Kidney epithelial cell (primary cell): ENCODE measurements around the gene SBSN. TPM values are rescaled to one million over a fixed set of nuclear protein-coding genes. Genes with fewer than 3 reads are reported as not detected.

Experiments used
- DNase-seq: peaks from one replicate; pipeline ENCODE4 v3.0.0-alpha.2; 2010; ENCODE audit warnings: low read depth
- H3K27me3 ChIP-seq: 2 replicates; pipeline ENCODE4 v1.6.0; 2011; ENCODE audit warnings: low read length; ENCODE audit not compliant: control insufficient read depth, insufficient read depth
- H3K36me3 ChIP-seq: 2 replicates; pipeline ENCODE4 v1.5.1; 2011; ENCODE audit warnings: low read length; ENCODE audit not compliant: control insufficient read depth, insufficient read depth
- H3K4me3 ChIP-seq: 2 replicates; pipeline ENCODE4 v1.5.1; 2011; ENCODE audit warnings: low read depth, mild to moderate bottlenecking, control low read depth, low read length
- total RNA-seq: library from RNA; depleted of rRNA; stranded (reverse); fragments of >200 nt; gene quantifications from 2 replicates; pipeline ENCODE4 v1.2.3, GENCODE V29; 2015
- TF ChIP-seq, protein P1 (sequence below): IDR thresholded peaks from 2 replicates; pipeline ENCODE4 v1.5.1; 2011; ENCODE audit warnings: mild to moderate bottlenecking, moderate library complexity, low read length, control low read depth, inconsistent platforms; ENCODE audit not compliant: insufficient read depth, poor library complexity, severe bottlenecking

The SBSN gene
- total RNA-seq, 1 donor from 2014 or later = not detected

DNA sequence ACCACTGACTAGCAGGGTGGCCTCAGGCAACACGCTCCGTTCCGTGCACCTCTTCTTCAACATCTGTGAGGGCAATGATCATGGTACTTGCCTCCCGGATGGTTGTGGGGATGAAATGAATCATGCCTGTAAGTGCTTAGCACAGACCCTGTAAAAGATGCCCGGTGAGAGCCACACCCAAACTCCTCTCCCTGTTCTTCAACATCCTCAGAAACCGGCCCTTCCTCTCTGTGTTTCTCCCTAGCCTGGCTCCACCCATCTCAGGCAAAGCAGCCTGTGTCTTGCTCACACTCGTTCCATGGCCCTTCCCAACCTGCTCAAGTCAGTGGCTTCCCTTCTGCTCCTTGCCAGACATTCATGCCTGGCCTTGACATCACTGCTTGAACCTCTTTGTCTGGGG lies 8.8 kb downstream of the SBSN start:
- Histone ChIP-seq H3K36me3 (no peaks in the 10 kb centered on the region), H3K27me3 (peaks cover 9% of the 10 kb centered on the region), H3K4me3 (no peak overlapping the region)
- no peak for DNase-seq
- TF ChIP-seq, protein P1, sequence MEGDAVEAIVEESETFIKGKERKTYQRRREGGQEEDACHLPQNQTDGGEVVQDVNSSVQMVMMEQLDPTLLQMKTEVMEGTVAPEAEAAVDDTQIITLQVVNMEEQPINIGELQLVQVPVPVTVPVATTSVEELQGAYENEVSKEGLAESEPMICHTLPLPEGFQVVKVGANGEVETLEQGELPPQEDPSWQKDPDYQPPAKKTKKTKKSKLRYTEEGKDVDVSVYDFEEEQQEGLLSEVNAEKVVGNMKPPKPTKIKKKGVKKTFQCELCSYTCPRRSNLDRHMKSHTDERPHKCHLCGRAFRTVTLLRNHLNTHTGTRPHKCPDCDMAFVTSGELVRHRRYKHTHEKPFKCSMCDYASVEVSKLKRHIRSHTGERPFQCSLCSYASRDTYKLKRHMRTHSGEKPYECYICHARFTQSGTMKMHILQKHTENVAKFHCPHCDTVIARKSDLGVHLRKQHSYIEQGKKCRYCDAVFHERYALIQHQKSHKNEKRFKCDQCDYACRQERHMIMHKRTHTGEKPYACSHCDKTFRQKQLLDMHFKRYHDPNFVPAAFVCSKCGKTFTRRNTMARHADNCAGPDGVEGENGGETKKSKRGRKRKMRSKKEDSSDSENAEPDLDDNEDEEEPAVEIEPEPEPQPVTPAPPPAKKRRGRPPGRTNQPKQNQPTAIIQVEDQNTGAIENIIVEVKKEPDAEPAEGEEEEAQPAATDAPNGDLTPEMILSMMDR = no peak

DNA sequence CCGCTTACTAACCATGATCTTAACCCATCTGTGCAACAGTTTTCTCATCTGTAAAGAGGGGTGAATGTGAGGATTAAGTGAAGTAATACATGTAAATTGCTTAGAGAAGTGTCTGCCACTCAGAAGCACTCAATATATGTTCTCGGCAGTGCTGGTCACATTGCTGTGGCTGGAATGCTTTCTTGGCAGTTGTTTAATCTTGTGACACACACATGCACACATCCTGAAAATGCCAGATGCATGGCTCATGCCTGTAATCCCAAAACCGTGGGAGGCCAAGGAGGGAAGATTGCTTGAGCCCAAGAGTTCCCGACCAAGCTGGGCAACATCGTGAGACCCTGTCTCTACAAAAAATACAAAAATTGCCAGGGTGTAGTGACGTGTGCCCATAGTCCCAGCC lies 9.8 kb downstream of the SBSN start:
- no peak overlapping the region for H3K4me3 ChIP-seq
- H3K27me3 ChIP-seq = peaks cover 8% of the 10 kb centered on the region
- H3K36me3 ChIP-seq = no peaks in the 10 kb centered on the region
- TF ChIP-seq, protein P1 = no peak
- peak; percentile 58 for DNase-seq

DNA sequence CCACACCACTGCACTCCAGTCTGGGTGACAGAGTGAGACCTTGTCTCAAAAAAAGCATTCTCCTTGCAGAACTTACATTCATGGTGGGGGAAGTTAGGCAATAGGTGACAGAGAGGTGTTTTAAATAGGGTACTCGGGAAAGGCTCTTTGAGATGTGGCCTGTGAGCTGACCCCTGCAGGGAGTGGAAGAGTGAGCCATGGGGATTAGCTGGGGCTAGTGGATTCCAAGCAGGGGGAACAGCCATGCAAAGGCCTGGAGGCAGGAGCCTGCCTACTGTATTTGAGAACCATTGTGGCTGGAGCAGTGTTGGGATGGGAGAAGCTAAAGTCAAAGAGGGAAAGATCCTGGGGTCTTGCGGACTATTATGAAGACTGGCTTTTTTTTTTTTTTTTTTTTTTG lies 10.8 kb downstream of the SBSN start:
- Histone ChIP-seq H3K27me3 (peaks cover 8% of the 10 kb centered on the region), H3K4me3 (no peak overlapping the region), H3K36me3 (no peaks in the 10 kb centered on the region)
- no peak for DNase-seq
- TF ChIP-seq, protein P1 = no peak

DNA sequence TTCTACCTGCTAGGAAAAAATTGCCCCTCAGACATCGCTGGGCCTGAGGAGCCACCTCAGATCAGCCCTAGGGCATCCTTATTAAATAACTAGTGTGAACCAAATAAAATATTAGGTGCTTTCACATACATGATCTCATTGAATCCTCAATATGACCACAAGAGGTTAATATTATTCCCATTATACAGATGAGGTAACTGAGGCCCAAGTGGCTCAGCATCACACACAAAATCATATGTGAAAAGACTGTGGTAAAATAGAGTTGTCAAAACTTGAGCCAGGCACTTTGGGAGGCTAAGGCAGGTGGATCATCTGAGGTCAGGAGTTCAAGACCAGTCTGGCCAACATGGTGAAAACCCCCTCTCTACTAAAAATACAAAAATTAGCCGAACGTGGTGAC lies 11.8 kb downstream of the SBSN start:
- TF ChIP-seq, protein P1 = no peak
- Histone ChIP-seq H3K4me3 (no peak overlapping the region), H3K27me3 (peaks cover 8% of the 10 kb centered on the region), H3K36me3 (no peaks in the 10 kb centered on the region)
- DNase-seq = no peak

DNA sequence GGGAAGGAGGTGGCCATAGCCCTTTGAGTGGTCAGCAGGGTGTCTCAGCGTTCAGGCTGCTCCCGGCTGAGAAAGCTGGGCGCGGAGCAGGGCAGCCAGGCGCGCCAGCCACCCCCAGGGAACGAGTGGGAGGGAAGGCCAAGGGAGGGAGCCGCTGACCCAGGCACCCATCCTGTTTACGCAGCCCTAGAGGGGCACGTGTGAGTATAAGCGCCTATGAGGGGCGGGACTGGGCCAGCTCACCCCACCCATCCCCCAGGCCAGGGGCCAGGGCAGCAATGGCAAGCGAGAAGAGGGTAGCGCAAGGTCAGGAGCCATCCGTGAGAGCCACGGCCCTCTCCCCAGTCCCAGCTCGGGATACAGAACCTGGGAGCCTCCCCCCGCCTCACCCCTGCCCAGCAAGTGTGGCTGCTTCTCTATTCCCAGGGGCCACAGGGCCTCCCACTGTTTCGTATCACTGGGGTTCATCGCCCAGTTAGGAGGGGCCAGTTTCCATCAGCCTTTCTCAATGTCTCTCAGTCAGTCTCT lies 13.8 kb downstream of the SBSN start:
- H3K27me3 ChIP-seq = peaks cover 11% of the 10 kb centered on the region
- H3K4me3 ChIP-seq = no peak overlapping the region
- TF ChIP-seq, protein P1 = no peak
- no peaks in the 10 kb centered on the region for H3K36me3 ChIP-seq
- no peak for DNase-seq

DNA sequence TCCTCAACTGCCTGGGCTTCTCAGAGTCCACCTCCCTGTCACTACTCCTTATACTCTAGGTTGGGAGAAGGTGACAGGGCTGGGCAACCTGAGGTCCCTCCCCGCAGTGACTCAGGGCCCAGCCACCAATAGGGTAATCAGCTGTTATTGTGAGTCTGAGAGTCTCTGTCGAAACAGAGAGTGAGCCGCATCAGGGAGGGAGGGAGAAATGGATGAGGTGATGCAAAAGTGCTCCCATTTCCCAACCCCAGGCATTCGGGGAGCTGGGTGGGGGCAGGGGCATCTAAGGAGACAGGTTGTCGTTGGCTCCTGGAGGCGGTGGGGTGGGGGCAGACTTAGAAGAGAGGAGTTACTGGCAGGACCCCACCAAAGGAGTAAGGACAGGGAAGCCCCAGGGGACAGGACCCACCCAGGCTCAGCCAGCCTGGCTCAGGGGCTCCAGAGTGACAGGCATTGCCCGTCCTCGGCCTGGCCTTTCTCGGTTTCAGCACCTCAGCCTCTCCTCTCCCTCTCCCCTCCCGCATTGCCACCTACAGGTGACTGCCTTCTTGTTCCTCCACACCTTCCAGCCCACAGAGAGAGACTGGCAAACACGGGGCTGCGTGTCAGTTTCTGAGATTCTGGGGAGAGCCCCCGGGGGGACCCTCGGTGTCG lies 14.4 kb downstream of the SBSN start, which contains the start of gene DMKN:
TSS of gene DMKN (minus strand) at position 22 of the 654 bp plus-strand sequence. CDS start 174 bp downstream, outside the sequence.
- Histone ChIP-seq H3K4me3 (no peak within 1 kb of the TSS), H3K27me3 (peaks cover 11% of the 10 kb centered on the region), H3K36me3 (no peaks in the 10 kb centered on the region)
- TF ChIP-seq, protein P1 = peak; percentile 27
- DNase-seq = no peak
